RKO (cell line): Measurements from ENCODE around the gene RXRA.

ENCODE experiments used
- DNase-seq: peaks from one replicate; pipeline ENCODE4 v3.0.0-alpha.2; 2016; ENCODE audit warnings: low spot score

RXRA gene

DNA sequence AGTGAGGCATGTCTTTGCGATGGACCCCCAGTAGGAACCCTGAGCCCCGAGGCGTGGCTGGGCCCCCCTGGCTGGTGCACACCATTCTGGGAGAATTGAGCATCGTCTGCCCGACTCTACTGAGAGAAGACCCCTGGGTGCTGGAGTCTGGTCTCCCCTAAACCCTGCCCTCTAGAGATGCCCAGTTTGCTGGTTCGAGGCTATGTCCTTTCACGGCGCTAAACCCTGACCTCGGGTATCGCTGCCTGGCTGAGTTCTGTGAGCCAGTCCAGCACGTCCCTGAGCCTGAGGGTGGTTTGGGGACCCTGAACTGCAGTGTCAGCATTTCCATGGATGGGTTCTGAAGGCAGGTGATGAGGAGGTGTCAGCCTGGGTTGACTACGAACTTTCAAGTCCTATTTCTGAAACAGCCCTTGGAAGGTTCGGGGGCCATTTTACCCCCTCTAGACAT is 128.8 kb downstream of the RXRA start:
- DNase-seq, result no peak

DNA sequence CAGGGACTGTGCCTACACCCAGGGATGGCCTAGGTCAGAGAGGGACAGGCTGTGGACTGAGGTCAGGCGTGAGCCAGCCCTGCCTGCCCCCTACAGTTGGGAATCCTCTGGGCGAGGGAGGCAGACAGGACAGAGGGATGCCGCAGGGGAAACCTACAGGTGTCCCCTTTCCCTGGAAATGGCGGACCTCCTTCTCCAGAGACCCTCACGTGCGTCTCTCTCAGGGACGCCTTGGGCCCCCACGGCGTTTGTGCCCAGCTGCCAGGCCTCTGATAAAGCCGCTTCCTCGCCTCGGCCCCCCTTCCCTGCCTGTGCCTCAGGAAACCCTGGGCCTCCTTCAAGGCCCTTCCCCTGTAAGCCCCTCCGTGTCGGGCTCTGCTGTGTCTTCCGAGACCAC is 129.3 kb downstream of the RXRA start:
- no peak for DNase-seq

DNA sequence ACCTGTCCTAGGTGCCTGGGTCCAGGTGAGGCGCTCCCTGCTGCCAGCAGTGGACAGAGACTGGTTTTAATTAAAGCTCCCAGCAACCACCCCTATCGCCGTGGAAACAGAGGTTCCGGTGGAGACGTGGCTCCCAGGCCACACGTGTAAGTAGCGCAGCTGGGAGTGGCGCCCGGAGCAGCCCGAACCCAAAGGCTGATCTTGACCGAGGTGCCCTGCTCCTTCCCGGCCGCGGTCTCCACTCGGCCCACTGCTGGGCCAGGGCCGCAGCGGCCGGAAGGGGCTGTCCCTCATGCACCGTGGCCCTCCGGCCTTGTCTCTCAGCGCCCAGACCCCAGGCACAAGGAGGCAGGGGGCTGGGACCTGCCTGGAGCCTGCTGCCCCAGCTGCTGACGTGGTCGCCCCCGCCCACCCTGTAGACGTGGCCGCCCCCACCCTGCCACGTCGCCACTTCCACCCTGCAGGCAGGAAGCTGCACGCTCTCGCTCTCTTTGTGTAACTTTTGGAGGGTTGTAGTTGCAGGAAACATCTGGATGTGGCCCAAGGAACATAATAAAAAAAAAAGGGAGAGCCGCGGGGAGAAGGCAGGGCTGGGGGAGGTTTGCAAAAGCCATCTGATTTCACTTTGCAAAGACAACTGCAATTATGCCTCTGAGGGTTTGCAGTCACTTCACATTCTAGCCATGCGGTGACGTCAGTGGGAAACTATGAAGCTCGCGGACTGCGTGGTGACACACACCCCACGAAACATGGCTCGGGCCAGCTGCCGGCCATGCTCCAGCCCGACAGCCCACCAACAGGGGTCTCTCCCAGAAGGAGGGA is 129.9 kb downstream of the RXRA start:
- peak; percentile 85 for DNase-seq

DNA sequence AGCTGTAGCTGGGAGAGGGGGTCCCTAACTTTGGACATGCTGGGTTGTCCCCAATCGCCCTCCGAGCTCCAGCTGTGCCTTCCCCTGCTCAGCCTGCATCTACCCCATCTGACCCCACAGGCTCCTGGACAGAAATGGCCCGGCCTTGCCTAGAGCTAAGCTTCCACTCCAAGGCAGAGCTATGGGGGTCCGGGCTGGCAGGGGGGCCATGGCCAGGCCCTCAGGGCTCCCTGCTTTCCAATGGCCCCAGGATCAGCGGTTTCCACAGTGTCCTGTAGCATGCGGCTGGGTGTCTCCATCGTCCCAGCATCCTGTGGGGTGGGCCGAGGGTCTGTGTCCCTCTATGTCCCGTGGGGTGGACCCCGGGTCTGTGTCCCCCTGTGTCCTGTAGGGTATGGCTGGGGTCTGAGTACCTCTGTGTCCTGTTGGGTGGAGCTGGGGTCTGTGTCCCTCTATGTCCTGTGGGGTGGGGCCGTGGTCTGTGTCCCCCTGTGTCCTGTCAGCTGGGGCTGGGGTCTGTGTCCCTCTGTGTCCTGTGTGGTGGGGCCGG is 130.6 kb downstream of the RXRA start:
- DNase-seq, result no peak

DNA sequence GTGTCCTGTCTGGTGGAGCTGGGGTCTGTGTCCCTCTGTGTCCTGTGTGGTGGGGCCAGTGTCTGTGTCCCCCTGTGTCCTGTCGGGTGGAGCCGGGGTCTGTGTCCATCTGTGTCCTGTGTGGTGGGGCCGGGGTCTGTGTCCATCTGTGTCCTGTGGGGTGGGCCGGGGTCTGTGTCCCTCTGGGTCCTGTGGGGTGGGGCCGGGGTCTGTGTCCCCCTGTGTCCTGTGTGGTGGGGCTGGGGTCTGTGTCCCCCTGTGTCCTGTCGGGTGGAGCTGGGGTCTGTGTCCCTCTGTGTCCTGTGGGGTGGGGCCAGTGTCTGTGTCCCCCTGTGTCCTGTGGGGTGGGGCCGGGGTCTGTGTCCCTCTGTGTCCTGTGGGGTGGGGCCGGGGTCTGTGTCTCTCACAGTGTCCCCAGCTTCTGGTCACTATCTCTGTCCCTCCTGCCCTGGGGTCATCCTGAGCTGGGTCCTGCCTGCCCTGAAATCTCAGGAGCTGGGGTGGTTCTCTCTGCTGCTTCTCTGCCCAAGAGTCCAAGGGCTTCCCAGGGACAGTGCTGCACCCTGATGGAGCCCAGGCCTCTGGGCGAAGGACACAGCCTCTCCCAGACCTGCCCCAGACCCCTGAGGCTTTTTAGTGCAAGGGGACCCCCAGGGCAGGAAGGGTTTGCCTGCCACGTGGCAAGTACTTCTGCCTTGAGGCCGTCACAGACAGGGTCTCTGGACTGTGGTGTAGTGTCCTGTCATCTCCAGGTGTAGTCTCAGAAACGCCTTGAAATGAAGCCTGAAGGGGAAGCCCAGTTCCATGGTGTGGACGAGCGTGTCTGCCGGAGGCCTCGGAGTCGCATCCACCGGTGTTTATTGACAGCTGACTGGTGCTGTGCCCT is 131.3 kb downstream of the RXRA start:
- DNase-seq, result no peak

DNA sequence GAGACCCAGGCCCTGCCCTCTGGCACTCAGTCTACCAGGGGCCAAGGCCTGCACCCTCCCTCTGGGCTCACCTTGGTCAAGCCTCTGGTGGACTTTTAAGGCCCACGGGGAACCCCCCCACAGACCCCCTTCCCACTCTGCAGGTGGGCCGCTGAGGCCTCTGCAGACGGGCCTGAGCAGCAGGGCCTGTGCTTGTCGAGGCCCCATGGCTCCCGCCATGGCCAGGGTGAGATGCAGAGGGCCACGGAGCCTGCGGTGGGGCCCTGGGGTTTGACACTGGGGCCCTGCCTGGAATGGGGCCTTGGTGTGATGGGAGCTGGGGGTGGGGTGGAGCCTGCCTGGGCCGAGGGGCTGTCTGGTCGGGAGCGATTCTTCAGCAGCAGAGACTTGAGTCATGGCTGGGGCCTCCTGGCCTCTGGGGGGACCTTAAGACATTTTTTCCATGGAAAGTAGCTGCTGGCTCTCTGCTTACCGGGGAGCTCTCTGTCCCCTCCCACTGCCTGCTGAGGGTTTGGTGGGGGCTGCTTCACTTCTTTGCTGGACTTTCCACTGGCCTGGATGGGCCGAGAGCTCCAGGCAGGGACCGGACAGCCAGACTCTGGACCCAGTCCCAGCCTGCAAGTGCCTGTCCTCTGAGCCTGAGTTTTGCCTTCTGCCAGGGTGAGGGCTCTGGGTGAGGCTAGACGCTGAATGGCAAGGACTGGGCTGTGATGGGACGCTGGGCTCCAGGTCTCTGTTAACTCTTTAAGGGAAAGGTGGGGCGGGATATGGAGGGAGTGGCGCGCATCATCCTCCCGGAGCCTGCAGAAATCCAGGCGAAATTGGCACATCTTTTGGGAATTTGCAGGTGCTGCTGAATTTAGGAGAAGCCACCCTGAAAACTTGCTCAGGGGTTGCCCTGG is 132.2 kb downstream of the RXRA start:
- DNase-seq, result no peak

DNA sequence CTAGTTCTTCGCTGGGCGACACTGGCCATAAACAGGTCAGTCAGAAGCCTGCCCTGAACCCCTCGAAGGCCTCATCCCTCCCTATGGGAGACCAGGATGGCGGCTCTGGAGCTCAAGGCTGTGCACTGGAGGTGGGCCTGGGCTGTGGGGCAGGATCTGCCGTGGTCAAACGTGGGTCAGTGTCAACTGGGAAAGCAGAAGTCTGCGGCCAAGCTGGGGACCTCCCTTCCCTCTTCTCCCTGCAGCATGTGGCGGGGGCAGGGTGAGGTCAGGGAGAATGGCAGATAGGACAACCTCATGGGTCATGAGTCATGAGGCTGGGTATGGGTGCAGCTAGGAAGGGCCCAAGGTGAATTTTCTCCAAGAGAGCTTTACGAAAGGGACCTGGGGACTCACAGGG is 132.9 kb downstream of the RXRA start:
- no peak for DNase-seq

DNA sequence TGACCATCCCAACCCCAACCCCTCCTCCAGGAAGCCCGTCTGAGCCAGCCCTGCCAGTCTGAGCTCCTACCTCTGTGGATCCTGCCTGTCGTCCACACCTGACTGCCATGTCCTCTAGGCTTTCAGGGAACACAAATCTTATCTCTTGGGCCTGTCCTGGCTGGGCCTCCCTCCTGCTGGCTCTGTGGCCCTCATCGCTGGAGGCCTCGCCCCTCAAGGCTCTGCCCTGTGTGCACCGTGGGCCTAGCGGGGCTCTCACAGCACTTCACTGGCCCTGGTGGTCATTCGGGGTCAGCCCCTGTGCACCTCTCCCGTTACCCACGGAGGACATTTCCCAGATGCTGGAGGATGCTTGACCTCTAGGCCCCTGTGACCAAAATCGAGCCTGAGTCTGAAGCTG is 133.3 kb downstream of the RXRA start:
- DNase-seq, result no peak

DNA sequence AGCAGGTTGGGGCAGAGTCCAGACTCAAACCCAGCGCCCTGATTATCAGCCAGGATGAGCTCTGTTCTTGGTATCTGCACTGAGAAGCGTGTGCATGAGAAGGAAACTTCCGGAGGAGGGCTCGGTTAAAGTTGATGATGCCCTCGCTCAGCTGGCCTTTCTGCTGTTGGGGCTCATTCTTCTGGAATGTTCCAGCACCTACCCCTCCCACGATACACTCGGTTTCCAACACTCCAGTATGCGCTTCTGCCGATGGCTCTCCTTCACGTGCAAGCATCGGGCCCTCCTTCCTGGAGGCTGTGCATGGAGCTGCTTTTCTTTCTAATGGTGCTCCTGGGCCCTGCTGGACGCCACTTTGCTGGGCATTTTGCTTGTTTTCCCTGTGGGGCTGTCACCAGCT is 134.0 kb downstream of the RXRA start:
- no peak for DNase-seq

DNA sequence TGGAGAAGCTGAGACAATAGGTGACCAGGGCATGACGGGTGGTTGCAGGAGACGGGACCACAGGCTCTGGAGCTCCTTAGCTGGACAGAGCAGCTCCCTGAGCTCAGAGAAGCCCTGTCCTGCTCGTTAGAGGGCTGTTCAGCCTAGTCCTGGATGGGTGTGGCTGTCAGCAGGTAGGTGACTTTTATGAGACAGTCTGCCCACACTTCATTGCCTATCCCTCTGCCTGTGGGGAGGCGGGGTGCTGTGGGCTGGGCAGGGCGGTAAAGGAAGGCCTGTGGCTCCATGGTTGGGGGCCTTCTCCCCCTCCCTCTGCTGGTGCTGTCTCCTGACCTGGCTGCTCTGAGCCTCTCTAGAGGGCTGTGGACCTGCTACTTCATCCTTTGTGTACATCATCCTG is 134.6 kb downstream of the RXRA start:
- DNase-seq, result no peak

DNA sequence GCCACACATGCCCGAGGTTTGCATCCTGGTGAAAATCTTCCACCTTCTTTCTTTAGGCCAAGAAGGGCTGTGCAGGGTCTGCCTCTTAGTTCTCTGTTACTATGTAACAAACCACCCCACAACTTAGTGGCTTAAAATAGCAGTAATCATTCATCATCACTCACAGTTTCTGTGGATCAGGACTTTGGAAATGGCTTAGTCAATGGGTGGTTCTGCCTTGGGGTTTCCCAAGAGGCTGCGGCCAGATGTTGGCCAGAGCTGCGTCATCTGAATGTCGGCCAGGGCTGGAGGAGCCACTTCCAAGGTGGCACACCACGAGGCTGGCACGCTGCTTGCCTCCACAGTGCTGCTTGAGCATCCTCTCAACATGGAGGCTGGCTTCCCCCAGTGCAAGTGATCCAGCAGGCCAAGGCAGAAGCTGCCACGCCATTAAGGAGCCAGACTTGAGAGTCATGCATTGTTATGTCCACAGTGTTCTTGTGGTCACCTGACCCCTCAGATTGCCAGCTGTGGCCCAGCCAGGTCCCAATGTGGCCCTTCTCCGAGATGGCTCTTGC is 135.2 kb downstream of the RXRA start:
- no peak for DNase-seq

DNA sequence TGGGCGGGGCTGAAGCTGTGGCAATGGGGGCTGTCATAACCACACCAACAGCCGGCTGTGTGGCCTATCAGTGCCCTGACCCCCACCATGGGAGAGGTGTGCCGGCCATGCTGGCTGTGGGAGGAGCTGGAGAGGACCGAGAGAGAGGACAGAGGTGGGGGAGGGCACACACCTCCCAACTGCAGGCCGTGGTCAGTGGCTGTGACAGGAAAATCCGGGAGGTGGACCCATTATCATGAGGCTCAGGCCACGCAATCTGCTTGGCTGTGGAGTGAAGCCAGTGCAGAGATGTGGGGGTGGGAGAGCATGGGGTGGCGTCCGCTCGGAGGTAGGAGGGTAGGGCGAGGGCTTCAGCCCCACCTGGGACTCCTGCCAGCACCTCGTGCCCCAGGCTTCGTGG is 136.1 kb downstream of the RXRA start:
- DNase-seq, result no peak

DNA sequence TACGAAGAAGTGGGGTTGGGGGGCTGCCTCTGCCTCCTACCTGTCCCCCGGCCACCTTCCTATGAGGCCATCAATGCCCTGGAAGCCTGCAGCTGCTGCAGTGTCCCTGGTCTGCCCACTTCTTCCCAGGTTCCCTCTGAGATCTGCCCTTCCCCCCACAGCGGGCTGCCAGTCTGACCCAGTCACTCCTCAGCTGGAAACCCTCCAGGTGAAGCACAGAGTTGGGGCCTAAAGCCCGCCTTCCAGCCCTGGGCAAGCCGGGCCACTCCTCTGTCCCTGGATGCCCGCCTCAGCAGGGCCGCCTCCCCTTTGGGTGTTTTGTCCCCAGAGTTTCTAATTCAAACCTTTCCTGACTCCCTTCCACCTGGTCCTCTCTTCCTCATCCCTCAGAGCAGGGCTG is 137.0 kb downstream of the RXRA start:
- DNase-seq, result no peak

DNA sequence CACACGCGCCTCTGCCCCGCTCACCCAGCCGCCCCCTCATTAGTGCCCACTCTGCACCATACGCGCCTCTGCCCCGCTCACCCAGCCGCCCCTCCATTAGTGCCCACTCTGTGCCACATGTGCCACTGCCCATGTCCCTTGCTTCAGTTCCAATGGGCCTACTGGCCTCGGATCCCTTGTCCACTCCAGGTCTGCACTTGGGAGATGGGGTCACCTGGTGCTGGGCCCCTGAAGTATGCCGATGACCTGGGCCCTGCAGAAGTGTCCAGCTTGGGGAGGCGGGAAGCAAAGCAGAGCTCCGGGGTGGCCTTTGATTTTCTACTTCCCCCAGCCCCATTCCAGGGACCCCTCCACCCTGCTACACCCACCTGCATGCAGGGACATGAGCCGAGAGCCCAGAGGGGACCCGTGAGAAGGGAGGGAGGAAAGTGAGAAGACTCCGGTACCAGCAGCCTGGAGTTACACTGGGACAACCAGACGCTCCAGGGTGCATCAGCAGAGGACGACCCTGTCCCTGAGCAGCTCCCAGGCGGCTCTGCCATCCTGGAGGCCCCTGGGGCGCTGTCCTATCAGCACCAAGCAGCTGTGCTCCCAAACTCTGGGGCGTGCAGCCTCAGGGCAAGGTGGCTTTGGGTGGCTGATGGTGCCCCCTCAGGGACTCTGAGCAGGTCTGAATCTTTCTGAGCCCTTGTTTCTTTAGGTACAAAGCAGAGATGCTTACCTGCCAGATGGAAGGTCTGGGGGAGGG is 140.8 kb downstream of the RXRA start:
- no peak for DNase-seq

DNA sequence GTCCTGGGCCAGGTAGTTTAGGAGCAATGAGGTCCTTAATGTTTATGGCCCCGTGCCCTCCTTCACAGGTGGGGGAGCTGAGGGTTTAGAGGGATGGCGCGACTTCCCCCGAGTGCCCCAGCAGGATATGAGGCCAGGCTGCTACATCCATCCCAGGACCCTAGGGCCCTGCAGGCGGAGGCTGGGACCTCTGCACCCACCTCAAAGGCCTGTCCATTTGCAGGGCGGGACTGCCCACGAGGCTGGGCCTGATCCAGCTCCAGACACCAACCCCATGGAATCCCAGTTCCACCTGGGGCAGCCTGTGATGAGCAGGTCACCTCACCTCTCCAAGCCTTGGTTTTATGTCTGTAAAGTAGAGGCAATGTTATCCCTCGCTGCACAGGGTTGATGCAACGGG is 142.1 kb downstream of the RXRA start:
- no peak for DNase-seq

DNA sequence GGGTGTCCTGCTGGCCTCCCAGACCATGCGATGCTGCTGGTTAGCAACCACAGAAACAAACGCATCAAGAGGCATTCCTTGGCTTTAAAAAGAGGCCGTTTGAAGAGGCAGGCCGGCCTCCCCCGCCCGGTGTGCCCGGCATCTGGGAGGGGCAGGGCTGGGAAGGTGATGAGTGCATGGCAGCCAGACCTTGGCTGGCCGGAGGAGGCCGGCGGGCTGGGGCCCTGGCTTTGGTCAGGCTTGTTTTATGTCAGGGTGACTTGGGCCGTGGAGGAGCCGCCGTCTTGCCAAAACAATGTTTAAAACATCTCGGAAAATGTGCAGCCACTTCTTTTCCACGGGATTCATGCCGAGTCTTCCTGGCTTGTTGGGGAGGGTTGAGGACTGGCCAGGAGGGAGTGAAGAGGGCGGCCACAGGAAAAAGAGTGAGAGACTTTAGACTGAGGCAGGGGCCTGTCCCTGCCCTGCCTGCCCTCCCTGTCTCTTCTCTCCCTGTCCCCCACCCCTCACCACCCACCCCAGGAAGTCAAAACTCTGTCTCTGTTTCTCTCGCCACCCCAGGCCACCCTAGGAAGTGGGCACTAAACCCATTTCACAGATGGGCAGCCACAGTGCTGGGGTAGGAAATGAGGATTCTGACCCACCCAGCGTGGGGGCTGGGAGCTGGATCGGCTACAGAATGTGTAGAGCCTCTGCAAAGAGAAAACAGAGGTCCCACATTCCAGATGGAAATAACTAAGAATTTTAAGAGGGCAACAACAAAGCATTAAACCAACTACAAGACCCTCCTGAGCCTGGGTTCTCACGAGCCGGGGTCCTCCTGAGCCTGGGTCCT is 143.0 kb downstream of the RXRA start:
- DNase-seq, result no peak

DNA sequence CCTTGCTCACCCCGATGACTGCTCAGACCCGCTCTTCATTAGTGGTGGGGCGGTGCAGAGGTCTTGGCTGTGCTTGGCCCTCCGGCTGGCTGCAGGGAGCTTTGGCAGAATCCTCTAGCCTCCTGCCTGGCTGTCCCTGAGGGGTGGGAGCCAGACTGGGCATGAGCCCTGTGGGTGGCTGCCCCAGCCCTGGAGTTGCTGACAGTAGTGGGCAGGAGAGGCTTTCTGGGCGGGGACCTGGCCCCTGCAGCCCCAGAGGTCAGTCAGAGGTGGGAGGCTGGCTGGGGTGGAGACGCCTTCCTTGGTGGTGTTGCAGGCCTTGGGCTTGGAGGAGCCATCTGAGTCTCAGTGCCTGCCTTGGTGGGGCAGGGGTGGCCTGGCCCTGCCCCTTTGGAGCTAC is 146.0 kb downstream of the RXRA start:
- no peak for DNase-seq

DNA sequence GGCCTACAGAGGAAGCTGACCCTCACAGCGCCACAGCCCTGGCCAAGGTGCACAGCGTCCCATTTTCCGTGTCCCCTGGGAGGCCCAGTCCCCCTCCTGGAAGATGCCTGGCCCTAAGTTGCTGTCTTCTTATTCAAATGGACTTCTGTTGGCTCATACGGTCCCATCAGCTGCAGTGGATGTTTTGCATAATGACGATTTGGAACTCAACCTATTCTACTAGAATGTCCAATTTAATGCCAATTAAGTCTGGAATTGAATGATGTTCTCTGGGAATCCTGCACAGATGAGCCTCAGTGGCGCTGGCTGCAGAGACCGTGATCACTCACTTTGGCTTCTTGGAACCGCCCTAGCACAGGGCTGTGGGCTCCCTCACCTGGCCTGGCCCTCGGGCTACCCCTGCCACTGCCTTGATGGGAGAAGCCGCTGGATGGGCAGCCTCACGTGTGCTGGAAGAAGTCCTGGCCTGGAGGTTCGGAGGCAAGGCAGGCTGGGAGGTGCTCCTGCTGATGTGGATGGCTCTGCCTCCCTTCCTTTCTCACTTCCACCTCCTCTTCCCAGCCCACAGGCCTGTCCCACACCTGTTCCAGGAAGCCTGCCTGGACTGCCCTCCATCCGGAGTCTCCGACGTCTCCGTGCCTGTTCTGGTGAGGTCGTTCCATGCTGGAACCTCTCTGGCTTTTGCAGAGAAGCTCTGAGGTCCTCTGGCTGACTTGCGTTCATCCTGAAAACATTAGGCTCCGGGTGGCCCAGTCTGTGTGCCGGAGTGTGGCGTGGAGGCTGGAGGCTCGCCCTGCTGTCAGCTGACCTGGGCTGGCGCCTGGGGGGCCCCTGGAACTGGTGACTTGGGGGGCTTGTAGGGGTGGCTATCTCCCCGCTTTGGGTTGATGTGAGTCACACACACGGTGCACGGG is 147.1 kb downstream of the RXRA start:
- no peak for DNase-seq

DNA sequence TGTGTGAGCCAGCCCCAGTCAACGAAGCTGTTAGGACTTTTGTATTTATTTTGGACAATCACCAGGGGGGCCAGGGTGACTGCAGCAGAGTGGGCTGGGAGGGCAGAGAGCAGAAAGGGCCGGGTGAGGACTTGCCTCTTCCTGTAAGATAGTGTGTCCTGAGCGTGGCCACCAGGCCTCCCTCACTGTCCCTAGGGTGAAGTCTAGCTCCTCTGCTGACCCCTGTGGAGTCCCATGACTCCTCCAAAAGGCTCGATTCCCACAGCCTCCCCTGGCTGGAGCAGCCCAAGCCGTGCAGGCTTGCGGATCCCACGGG is 147.8 kb downstream of the RXRA start:
- no peak for DNase-seq
